HCEC 1CT (cell line): ENCODE measurements around the gene ACTRT2.

Experiments used
- DNase-seq: peaks from one replicate; pipeline ENCODE4 v3.0.0-alpha.2; 2017

Gene ACTRT2

GRCh38 chr1:3018576-3018975 lies 2.7 kb upstream of the ACTRT2 start:
- DNase-seq, result no peak

GRCh38 chr1:3019007-3019515 lies 2.2 kb upstream of the ACTRT2 start:
- DNase-seq, result no peak

- no peak for DNase-seq
Measured at GRCh38 chr1:3019516-3020051, 1.7 kb upstream of the ACTRT2 start.

GRCh38 chr1:3020263-3020909 lies 881 bp upstream of the ACTRT2 start:
- DNase-seq, result no peak

- DNase-seq, result no peak
Measured at GRCh38 chr1:3021801-3022401, 634 bp downstream of the ACTRT2 start.

- no peak for DNase-seq
Measured at GRCh38 chr1:3022511-3022973, 1.3 kb downstream of the ACTRT2 start.

- no peak for DNase-seq
Measured at GRCh38 chr1:3022976-3023375, 1.7 kb downstream of the ACTRT2 start.

GRCh38 chr1:3024019-3024418 lies 2.8 kb downstream of the ACTRT2 start:
- no peak for DNase-seq

- DNase-seq, result no peak
Measured at GRCh38 chr1:3024588-3024987, 3.3 kb downstream of the ACTRT2 start.

GRCh38 chr1:3026124-3026523 lies 4.9 kb downstream of the ACTRT2 start:
- DNase-seq, result no peak

- DNase-seq, result no peak
Measured at GRCh38 chr1:3026581-3027391, 5.5 kb downstream of the ACTRT2 start.

GRCh38 chr1:3027611-3028371 lies 6.5 kb downstream of the ACTRT2 start:
- DNase-seq, result no peak

- no peak for DNase-seq
Measured at GRCh38 chr1:3028531-3029282, 7.4 kb downstream of the ACTRT2 start.

GRCh38 chr1:3029481-3029961 lies 8.3 kb downstream of the ACTRT2 start:
- no peak for DNase-seq

GRCh38 chr1:3029991-3030662 lies 8.9 kb downstream of the ACTRT2 start:
- no peak for DNase-seq

GRCh38 chr1:3030663-3031381 lies 9.6 kb downstream of the ACTRT2 start:
- no peak for DNase-seq

GRCh38 chr1:3031401-3032221 lies 10.3 kb downstream of the ACTRT2 start:
- DNase-seq, result no peak

GRCh38 chr1:3032371-3033039 lies 11.2 kb downstream of the ACTRT2 start:
- no peak for DNase-seq
